SU-DHL-6 (cell line): ENCODE measurements around the gene PKN2.
"Not testable (repeated sequence)": the region's sequence is repeated elsewhere in the genome, so short reads cannot be mapped to it uniquely, and the experiment has no call there.

ENCODE experiments used
- H2AFZ ChIP-seq: fragments of 200-600 bp; sonication (generic); 2 replicates; pipeline ENCODE4 v1.6.1; 2014; ENCODE audit warnings: low read depth, mild to moderate bottlenecking, moderate library complexity, mixed read lengths, antibody characterized with exemption, low read length; ENCODE audit not compliant: severe bottlenecking
- H3F3A ChIP-seq: fragments of 200-600 bp; shearing (Covaris generic); 2 replicates; pipeline ENCODE4 v1.6.0; 2016; ENCODE audit warnings: antibody characterized with exemption, mild to moderate bottlenecking; ENCODE audit not compliant: insufficient read depth
- H3K27ac ChIP-seq: fragments of 200-600 bp; sonication (generic); 2 replicates; pipeline ENCODE4 v1.5.1; 2016; ENCODE audit warnings: low read depth, mild to moderate bottlenecking, low read length, moderate library complexity, mixed read lengths
- H3K27me3 ChIP-seq: fragments of 200-600 bp; sonication (generic), shearing (Covaris generic); 2 replicates; pipeline ENCODE4 v1.6.0; 2014; ENCODE audit warnings: mild to moderate bottlenecking, low read length
- H3K36me3 ChIP-seq: fragments of 200-600 bp; sonication (generic); 2 replicates; pipeline ENCODE4 v1.6.1; 2014; ENCODE audit warnings: mild to moderate bottlenecking, low read length, mixed read lengths
- H3K4me2 ChIP-seq: fragments of 300-600, 200-600 bp; shearing (Covaris generic), sonication (generic); 2 replicates; pipeline ENCODE4 v1.6.0; 2014; ENCODE audit warnings: low read length, low read depth, mild to moderate bottlenecking; ENCODE audit not compliant: poor library complexity, severe bottlenecking
- H3K4me3 ChIP-seq: fragments of 200-600 bp; sonication (generic); 2 replicates; pipeline ENCODE4 v1.5.1; 2014; ENCODE audit warnings: antibody characterized with exemption, low read length, mild to moderate bottlenecking, mixed read lengths; ENCODE audit not compliant: insufficient read depth, poor library complexity, severe bottlenecking
- H3K79me2 ChIP-seq: fragments of 200-600 bp; sonication (generic); 2 replicates; pipeline ENCODE4 v1.6.1; 2014; ENCODE audit warnings: mild to moderate bottlenecking, low read length, moderate library complexity; ENCODE audit not compliant: insufficient read depth
- H3K9ac ChIP-seq: fragments of 200-600 bp; sonication (generic); 2 replicates; pipeline ENCODE4 v1.7.0; 2014; ENCODE audit warnings: mild to moderate bottlenecking, low read length
- H3K9me2 ChIP-seq: fragments of 200-600 bp; sonication (generic); replicated peaks from 2 replicates; pipeline ENCODE4 v1.6.1; 2014; ENCODE audit warnings: low read length; ENCODE audit not compliant: insufficient read depth
- H3K9me3 ChIP-seq: fragments of 200-600 bp; sonication (generic); 2 replicates; pipeline ENCODE4 v1.6.1; 2014; ENCODE audit warnings: low read length, mixed read lengths; ENCODE audit not compliant: insufficient read depth
- H4K20me1 ChIP-seq: fragments of 200-600 bp; sonication (generic); 2 replicates; pipeline ENCODE4 v1.6.1; 2014; ENCODE audit warnings: low read depth, mild to moderate bottlenecking, antibody characterized with exemption, low read length, moderate library complexity, mixed read lengths
- CTCF ChIP-seq: fragments of 200-600 bp; sonication (generic); IDR thresholded peaks from one replicate; pipeline ENCODE4 v1.5.1; 2017; ENCODE audit warnings: antibody characterized with exemption, mild to moderate bottlenecking, low read length, moderate library complexity; ENCODE audit not compliant: insufficient read depth, poor library complexity, severe bottlenecking
- EZH2phosphoT487 ChIP-seq: fragments of 200-600 bp; sonication (generic), shearing (Covaris generic); conservative IDR thresholded peaks from 2 replicates; pipeline ENCODE4 v1.6.1; 2018; ENCODE audit warnings: mild to moderate bottlenecking, antibody characterized with exemption, low read length, moderate library complexity, mixed read lengths

The PKN2 gene

GRCh38 chr1:88716571-88716970 lies 32.5 kb downstream of the PKN2 start:
- H3K27me3 ChIP-seq, H3K36me3 ChIP-seq, H3F3A ChIP-seq, H3K9ac ChIP-seq, H3K4me3 ChIP-seq, H3K9me3 ChIP-seq, H3K4me2 ChIP-seq, H3K27ac ChIP-seq, H4K20me1 ChIP-seq, H3K9me2 ChIP-seq, H2AFZ ChIP-seq: not testable (repeated sequence)
- peaks cover 49% of the 10 kb centered on the region for H3K79me2 ChIP-seq

GRCh38 chr1:88722492-88722891 lies 38.4 kb downstream of the PKN2 start:
- Histone ChIP-seq H3K9ac (no peak overlapping the region), H2AFZ (no peak overlapping the region), H3K36me3 (no peaks in the 10 kb centered on the region), H3K27me3 (no peaks in the 10 kb centered on the region), H3K27ac (no peak overlapping the region), H3K79me2 (peaks cover 82% of the 10 kb centered on the region), H4K20me1 (peaks cover 9% of the 10 kb centered on the region; the same call in 1 of the 2 replicates), H3K9me2 (no peaks in the 10 kb centered on the region), H3K4me3 (no peak overlapping the region), H3F3A (no peaks in the 10 kb centered on the region; the same call in 1 of the 2 replicates), H3K9me3 (no peaks in the 10 kb centered on the region), H3K4me2 (no peak overlapping the region)
- TF ChIP-seq EZH2phosphoT487 (no peak), CTCF (no peak)

- H3K36me3 ChIP-seq = no peaks in the 10 kb centered on the region
- H3K27me3 ChIP-seq = no peaks in the 10 kb centered on the region
- no peaks in the 10 kb centered on the region for H3K9me3 ChIP-seq
- no peaks in the 10 kb centered on the region; the same call in none of the 2 replicates for H3F3A ChIP-seq
- H2AFZ ChIP-seq = no peak overlapping the region
- H3K27ac ChIP-seq = no peak overlapping the region
- TF ChIP-seq CTCF (no peak), EZH2phosphoT487 (no peak)
- no peak overlapping the region for H3K4me3 ChIP-seq
- H3K4me2 ChIP-seq = no peak overlapping the region
- peaks cover 86% of the 10 kb centered on the region for H3K79me2 ChIP-seq
- no peaks in the 10 kb centered on the region for H3K9me2 ChIP-seq
- peaks cover 13% of the 10 kb centered on the region; the same call in 1 of the 2 replicates for H4K20me1 ChIP-seq
- H3K9ac ChIP-seq = no peak overlapping the region
These were observed 42.6 kb downstream of the PKN2 start for GRCh38 chr1:88726697-88727096.

- Histone ChIP-seq H3K27me3 (no peaks in the 10 kb centered on the region), H3K9ac (no peak overlapping the region), H3F3A (no peaks in the 10 kb centered on the region; the same call in none of the 2 replicates), H3K27ac (no peak overlapping the region), H3K9me3 (no peaks in the 10 kb centered on the region), H3K4me3 (no peak overlapping the region), H3K36me3 (no peaks in the 10 kb centered on the region), H3K79me2 (peaks cover 85% of the 10 kb centered on the region), H4K20me1 (peaks cover 13% of the 10 kb centered on the region; the same call in 1 of the 2 replicates), H2AFZ (no peak overlapping the region), H3K9me2 (no peaks in the 10 kb centered on the region), H3K4me2 (no peak overlapping the region)
- TF ChIP-seq EZH2phosphoT487 (no peak), CTCF (no peak)
These were observed 43.1 kb downstream of the PKN2 start for GRCh38 chr1:88727205-88727604.
